Tibial artery (tissue), 4 donors: ENCODE results near the gene CACNA2D1.

ENCODE experiments used
- DNase-seq, 2 donors: peaks; one replicate each; pipeline ENCODE4 v3.0.0-alpha.2; 2019
- H3K27ac ChIP-seq, 2 donors: fragments of 200-600 bp; sonication (generic) in 1 of 2; 1 replicate in 1 of 2; 2 replicates in 1 of 2; pipeline ENCODE4 v1.5.1; 2018 to 2019; ENCODE audit warnings: mild to moderate bottlenecking in 1 of 2
- H3K27me3 ChIP-seq, 2 donors: fragments of 200-600 bp; sonication (generic) in 1 of 2; one replicate each; pipeline versions ENCODE4 v1.5.1 to v1.6.0; 2016 to 2019
- H3K36me3 ChIP-seq, 3 donors: fragments of 200-600 bp; sonication (generic) in 2 of 3; one replicate each; pipeline ENCODE4 v1.5.1; 2016 to 2019; ENCODE audit warnings: mild to moderate bottlenecking in 2 of 3
- H3K4me1 ChIP-seq, 4 donors: fragments of 200-600 bp; sonication (generic) in 2 of 4; 1 replicate in 3 of 4; 2 replicates in 1 of 4; pipeline ENCODE4 v1.5.1; 2016 to 2019
- H3K4me3 ChIP-seq, 2 donors: fragments of 200-600 bp; sonication (generic) in 1 of 2; 1 replicate in 1 of 2; 2 replicates in 1 of 2; pipeline ENCODE4 v1.5.1; 2018 to 2019; ENCODE audit warnings: mild to moderate bottlenecking in 2 of 2
- H3K9me3 ChIP-seq, 3 donors: fragments of 200-600 bp; sonication (generic) in 1 of 3; one replicate each; pipeline ENCODE4 v1.5.1; 2016 to 2019
- CTCF ChIP-seq, 2 experiments: fragments of 200-600 bp in 1 of 2; fragments of 450-650 bp in 1 of 2; IDR thresholded peaks; one replicate each; pipeline ENCODE4 v1.5.1; 2017 to 2019; ENCODE audit warnings: antibody characterized with exemption in 2 of 2, mild to moderate bottlenecking in 1 of 2, moderate library complexity in 1 of 2
- intact Hi-C: fragments of 100-400 bp; cut with DNase I; formaldehyde crosslinking; loops from one replicate; pipeline ENCODE4 v1.15.0; 2023; ENCODE audit warnings: low total_unique reads

Gene CACNA2D1

DNA sequence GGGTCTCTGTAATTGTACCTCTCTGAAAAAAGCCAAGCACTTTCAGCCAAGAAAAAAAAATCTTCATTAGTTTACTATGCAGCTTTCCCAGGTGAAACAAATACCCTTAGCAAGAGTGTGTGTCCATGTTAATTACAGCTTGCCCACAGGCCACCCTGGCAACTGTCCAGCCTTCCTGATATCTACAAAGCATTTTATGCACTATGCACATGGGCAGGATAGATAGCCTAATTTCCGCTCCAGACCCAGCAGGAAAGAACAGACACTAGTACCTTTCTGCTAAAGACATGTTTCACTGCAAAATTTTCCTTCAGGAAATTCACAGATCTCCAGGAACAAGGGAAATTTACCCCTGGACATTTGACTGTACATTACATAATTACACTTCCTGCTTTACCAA is 24.4 kb downstream of the CACNA2D1 start:
- intact Hi-C loops: no loop called here
- DNase-seq: no peak
- no peaks in the 10 kb centered on the region for H3K36me3 ChIP-seq
- H3K27me3 ChIP-seq: no peaks in the 10 kb centered on the region
- H3K4me3 ChIP-seq: no peak overlapping the region
- no peak for TF ChIP-seq CTCF (IDR thresholded peaks at IDR 0.05)
- no peak overlapping the region for H3K27ac ChIP-seq
- H3K9me3 ChIP-seq: no peaks in the 10 kb centered on the region
- H3K4me1 ChIP-seq: peaks cover 0 to 5% (median 0%) of the 10 kb centered on the region in 4 donors

DNA sequence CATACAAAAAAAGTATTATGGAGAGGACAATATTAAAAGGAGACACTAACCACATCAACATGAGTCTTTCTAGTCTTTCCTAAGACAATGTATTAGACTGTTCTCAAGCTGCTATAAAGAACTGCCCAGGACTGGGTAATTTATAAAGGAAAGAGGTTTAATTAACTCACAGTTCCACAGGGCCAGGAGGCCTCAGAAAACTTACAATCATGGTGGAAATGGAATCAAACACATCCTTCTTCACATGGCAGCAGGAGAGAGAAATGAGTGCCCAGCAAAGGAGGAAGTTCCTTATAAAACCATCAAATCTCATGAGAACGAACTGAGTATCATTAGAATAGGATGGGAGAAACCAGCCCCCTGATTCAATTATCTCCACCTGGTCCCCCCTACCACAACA is 25.7 kb downstream of the CACNA2D1 start:
- Histone ChIP-seq H3K27me3 (no peaks in the 10 kb centered on the region), H3K4me1 (peaks cover 0 to 11% (median 0%) of the 10 kb centered on the region in 4 donors), H3K27ac (no peak overlapping the region), H3K36me3 (no peaks in the 10 kb centered on the region), H3K9me3 (no peaks in the 10 kb centered on the region), H3K4me3 (no peak overlapping the region)
- no peak for TF ChIP-seq CTCF (IDR thresholded peaks at IDR 0.05)
- no peak for DNase-seq
- intact Hi-C loops: no loop called here

GRCh38 chr7:82416402-82416801 is 27.2 kb downstream of the CACNA2D1 start:
- Histone ChIP-seq H3K27ac (no peak overlapping the region), H3K4me1 (peaks cover 0 to 11% (median 0%) of the 10 kb centered on the region in 4 donors), H3K27me3 (no peaks in the 10 kb centered on the region), H3K4me3 (no peak overlapping the region), H3K36me3 (no peaks in the 10 kb centered on the region), H3K9me3 (no peaks in the 10 kb centered on the region)
- no peak for DNase-seq
- intact Hi-C loops: no loop called here
- TF ChIP-seq CTCF (IDR thresholded peaks at IDR 0.05): no peak

GRCh38 chr7:82414389-82414788 is 29.2 kb downstream of the CACNA2D1 start:
- no peak overlapping the region for H3K27ac ChIP-seq
- DNase-seq: no peak
- H3K4me3 ChIP-seq: no peak overlapping the region
- no peaks in the 10 kb centered on the region for H3K9me3 ChIP-seq
- H3K4me1 ChIP-seq: peaks cover 0 to 11% (median 0%) of the 10 kb centered on the region in 4 donors
- no peak for TF ChIP-seq CTCF (IDR thresholded peaks at IDR 0.05)
- H3K36me3 ChIP-seq: no peaks in the 10 kb centered on the region
- H3K27me3 ChIP-seq: no peaks in the 10 kb centered on the region
- intact Hi-C loops: no loop called here

DNA sequence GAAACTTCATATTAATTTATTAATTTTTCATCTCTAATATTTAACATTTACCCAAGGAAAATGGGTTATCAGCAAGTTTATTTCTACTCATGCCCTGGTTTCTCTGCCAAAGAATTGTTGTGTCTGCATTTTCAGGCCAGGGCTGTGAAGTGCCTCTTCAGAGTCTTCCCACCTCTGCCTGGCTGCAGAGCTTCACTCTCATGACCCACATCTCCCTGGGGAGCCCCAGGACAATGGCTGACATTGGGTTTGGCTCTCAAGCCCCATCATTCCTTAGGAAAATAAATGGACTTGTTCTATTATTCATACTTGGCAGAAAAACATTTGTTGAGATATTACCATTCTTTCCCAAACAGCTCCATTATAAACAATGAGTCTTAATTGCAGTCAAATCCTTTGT is 30.3 kb downstream of the CACNA2D1 start:
- intact Hi-C loops: no loop called here
- TF ChIP-seq CTCF (IDR thresholded peaks at IDR 0.05): no peak
- Histone ChIP-seq H3K27me3 (no peaks in the 10 kb centered on the region), H3K4me1 (peaks cover 0 to 11% (median 0%) of the 10 kb centered on the region in 4 donors), H3K9me3 (no peaks in the 10 kb centered on the region), H3K27ac (no peak overlapping the region), H3K36me3 (no peaks in the 10 kb centered on the region), H3K4me3 (no peak overlapping the region)
- DNase-seq: no peak

DNA sequence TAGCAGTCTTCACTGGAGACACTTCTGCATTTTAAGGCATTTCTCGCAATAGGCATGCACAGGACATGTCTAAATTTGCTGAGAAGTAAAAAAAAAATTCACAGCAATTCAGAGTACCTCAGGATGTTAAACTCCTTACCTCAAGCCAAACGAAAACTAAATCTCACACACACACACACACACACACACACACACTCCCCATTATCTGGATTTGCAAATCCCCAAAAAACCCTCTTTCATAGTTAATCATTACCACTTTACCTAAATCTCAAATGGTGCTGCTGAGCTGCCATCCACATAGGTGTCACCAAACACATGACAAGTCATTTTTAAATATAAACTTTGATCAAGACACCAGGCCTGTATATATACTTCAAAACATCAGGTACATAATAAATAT is 31.8 kb downstream of the CACNA2D1 start:
- Histone ChIP-seq H3K9me3 (no peaks in the 10 kb centered on the region), H3K27me3 (no peaks in the 10 kb centered on the region), H3K27ac (no peak overlapping the region), H3K4me3 (no peak overlapping the region), H3K4me1 (peaks cover 0 to 11% (median 0%) of the 10 kb centered on the region in 4 donors), H3K36me3 (no peaks in the 10 kb centered on the region)
- no peak for TF ChIP-seq CTCF (IDR thresholded peaks at IDR 0.05)
- intact Hi-C loops: no loop called here
- no peak for DNase-seq
